ENCODE data around the gene MCF2L2.
A peak's percentile ranks its signal among the peaks of the same experiment; 100 is the strongest.
"Not testable (repeated sequence)": the region's sequence is repeated elsewhere in the genome, so short reads cannot be mapped to it uniquely, and the experiment has no call there.

MCF2L2 gene

DNA sequence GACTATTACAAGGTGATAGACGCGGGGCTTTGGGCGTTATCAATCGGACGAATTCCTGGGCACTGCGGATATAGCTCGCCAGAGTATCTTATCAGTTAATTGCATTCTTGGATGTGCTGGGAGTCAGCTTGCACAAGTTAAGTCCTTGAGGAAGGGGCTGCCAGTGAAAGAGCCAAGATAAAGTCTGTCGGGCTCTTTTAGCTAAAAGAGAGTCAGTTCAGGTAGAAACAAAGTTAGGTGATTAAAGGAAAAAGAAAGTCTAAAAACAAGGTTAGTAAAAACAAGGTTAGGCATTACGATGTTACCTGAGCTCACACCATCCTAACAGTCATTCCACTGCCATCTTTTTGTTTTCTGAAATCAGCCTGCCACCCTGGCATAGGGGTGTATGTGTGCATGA lies 6.1 kb upstream of the MCF2L2 start:
- H3K27ac ChIP-seq = no peak overlapping the region
- TF ChIP-seq, protein P1, sequence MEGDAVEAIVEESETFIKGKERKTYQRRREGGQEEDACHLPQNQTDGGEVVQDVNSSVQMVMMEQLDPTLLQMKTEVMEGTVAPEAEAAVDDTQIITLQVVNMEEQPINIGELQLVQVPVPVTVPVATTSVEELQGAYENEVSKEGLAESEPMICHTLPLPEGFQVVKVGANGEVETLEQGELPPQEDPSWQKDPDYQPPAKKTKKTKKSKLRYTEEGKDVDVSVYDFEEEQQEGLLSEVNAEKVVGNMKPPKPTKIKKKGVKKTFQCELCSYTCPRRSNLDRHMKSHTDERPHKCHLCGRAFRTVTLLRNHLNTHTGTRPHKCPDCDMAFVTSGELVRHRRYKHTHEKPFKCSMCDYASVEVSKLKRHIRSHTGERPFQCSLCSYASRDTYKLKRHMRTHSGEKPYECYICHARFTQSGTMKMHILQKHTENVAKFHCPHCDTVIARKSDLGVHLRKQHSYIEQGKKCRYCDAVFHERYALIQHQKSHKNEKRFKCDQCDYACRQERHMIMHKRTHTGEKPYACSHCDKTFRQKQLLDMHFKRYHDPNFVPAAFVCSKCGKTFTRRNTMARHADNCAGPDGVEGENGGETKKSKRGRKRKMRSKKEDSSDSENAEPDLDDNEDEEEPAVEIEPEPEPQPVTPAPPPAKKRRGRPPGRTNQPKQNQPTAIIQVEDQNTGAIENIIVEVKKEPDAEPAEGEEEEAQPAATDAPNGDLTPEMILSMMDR (conservative IDR thresholded peaks at IDR 0.05) = no peak

DNA sequence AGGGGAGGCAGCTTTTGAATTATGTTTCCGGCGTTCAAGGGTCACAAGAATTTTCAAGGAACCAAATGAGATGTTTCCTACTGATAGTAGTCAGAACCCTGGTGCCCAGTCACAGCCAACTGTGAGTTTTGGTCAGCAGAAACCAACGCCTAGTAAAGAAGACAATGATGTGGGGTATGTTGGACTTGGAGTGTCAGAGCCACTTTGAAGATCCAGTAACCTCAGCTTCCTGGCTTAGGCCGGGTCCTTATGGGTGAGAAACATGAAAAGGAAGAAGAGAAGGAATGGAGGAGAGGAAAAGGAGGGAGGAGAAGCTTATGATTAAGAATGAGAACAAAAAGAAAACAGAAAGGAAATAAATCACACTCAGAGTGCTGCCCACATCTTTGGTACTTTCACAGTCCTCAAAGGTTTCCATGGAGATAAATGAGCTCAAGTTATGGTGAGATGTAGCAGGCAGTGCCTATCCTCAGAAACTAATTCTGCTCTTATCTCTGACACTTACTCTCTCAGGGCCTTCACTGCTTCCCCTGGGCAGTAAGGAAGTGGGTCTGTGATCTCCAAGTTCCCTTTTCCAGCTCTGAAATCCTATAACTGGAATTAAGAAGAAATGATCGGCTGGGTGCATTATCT lies 2.0 kb upstream of the MCF2L2 start:
- no peak overlapping the region for H3K27ac ChIP-seq
- TF ChIP-seq, protein P1 (conservative IDR thresholded peaks at IDR 0.05) = no peak

DNA sequence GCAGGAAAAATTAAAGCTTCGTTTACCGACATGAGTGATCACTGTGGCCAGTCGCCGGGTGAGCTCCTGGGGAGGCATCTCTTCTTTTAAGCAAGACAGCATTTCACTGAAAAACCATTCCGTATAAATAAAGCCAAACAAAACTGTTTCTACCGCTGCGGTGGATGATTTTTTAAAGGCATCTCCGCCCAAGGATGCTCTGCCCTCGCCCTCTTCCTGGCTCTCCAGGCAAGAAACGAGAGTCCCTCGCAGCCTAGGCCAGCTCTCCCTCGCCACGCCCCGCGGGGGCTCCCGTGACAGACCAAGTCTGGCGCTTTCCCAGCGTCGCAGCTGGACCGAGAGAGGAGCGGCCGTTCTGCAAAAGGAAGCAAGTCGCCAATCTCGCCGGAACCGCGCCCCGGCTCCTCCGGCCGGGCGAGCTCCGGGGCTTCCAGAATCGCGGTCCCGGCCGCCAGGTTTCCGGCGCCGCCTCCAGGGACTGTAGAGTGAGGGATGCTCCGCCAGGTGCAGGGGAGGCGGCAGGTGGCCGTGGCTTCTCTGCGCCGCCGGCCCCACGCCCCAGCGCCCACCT lies 458 bp downstream of the MCF2L2 start:
- TF ChIP-seq, protein P1 (conservative IDR thresholded peaks at IDR 0.05) = no peak
- H3K27ac ChIP-seq = peak overlapping the region; percentile 85

DNA sequence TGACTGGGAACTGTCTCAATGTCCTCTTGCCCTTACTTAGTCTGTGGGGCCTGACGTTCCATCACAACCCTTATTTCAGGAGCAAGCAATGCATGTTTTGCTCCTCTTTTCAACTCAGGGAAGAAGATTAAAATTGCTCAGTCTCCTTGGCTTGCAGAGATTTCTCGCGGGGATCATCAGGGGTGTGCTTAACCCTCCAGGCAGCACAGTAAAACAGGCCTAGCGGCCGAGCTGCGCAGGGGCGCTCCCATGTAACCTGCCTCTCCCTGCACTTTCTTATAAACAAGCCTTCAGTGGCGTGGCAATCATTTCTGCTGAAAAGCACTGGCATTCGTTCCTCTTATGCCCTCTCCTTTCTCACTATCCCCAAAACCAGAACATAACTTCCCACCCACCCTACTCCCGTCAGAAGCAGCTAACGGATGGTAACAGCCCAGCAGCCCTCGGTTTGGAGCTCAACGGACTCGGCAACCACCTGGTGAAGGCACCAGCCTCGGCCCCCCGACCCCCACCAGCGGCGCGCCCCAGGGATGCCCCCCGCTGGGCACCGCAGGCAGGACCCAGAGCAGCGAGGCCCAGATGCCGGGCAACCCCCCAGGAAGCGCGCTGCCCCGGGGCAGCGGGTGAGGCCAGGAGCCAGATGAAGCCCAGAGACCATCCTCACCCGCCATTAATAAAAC lies 1.1 kb downstream of the MCF2L2 start:
- peak overlapping the region; percentile 85 for H3K27ac ChIP-seq
- TF ChIP-seq, protein P1 (conservative IDR thresholded peaks at IDR 0.05) = no peak

DNA sequence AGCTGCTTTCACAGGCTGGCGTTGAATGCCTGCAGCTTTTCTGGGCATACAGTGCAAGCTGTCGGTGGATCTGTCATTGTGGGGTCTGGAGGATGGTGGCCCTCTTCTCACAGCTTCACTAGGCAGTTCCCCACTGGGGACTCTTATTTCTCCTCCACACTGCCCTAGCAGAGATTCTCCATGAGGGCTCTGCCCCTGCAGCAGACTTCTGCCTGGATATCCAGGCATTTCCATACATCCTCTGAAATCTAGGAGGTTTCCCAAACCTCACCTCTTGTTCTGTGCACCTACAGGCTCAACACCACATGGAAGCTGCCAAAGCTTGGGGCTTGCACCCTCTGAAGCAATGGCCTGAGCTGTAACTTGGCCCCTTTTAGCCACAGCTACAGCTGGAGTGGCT lies 9.6 kb downstream of the MCF2L2 start:
- not testable (repeated sequence) for H3K27ac ChIP-seq

DNA sequence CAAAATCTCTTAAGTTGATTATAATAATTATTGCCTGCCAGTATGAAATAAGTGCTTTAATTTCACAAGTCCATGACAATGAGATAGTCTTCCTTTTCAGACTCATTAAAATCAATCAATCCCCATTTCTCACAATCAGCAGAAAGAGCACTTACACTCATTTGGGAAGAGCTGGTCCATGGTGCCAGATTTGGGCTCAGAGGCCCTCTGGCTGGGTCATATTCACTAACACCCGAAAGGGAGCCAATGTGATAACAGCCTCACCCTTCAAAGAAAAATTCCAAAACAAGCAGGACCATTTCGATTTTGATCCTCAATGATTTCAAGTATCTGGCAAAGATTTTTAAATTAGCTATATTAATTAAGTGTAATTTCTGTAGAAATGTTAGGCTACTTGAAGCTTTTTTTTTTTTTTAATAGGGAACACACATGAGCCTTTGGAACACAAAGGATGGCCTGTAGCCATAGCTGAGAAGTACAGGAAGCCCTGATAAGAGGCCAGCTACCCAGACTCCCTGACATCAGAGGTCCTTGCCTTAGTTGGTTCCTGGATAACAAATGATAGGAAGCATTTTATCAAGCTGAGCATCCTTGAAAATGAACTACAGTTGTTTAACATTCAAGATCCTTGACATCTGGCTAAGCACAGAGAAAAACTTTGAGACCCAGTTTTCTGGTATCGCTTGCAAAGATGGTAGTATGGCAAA lies 17.1 kb downstream of the MCF2L2 start:
- TF ChIP-seq, protein P1 (conservative IDR thresholded peaks at IDR 0.05) = no peak
- H3K27ac ChIP-seq = peak overlapping the region; percentile 77

DNA sequence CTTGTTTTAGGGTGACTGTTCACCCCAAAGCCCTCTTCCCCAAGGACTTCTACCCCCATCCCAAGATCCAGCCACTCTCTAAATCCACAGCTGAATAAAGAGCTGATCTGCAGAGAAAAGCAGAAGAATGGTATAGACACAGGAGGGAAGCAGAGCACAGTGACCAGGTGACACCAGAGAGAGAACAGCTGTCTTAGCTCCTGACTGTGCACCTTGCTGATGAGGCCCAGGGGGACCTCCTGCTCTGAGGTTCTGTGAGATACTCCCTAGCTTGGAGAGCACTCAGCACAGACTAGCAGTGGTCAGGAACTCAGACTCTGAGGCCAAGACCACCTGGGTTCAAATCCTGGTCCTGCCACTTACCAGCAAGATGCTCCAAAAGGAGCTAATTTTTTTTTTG lies 17.7 kb downstream of the MCF2L2 start:
- peak overlapping the region; percentile 77 for H3K27ac ChIP-seq
- TF ChIP-seq, protein P1 (conservative IDR thresholded peaks at IDR 0.05) = no peak

Measured in VCaP (cell line).